ENCODE measurements around the gene CES5A. TPM values are rescaled to one million over a fixed set of nuclear protein-coding genes. Genes with fewer than 3 reads are reported as not detected.
"Not testable (repeated sequence)": the region's sequence is repeated elsewhere in the genome, so short reads cannot be mapped to it uniquely, and the experiment has no call there.

The CES5A gene
- total RNA-seq, 3 donors from 2014 or later (not counting 1 experiment from before 2014, with no cell fraction given) = not detected

- intact Hi-C loops (cut with micrococcal nuclease) = no loop called here
- H3K27me3 ChIP-seq (ENCODE audit: control insufficient read depth, insufficient read depth, low read length) = no peaks in the 10 kb centered on the region
- Mint-ChIP-seq H3K4me1 (no peaks in the 10 kb centered on the region), H3K27me3 (ENCODE audit: low read depth in 2 of 2) (peaks cover 22 to 46% of the 10 kb centered on the region in 2 donors), H3K9me3 (no peaks in the 10 kb centered on the region), H3K4me3 (no peak overlapping the region), H3K36me3 (no peaks in the 10 kb centered on the region), H3K27ac (no peak overlapping the region)
- H3K4me3 ChIP-seq (ENCODE audit: low read length) = no peak overlapping the region
- H3K4me1 ChIP-seq (ENCODE audit: control insufficient read depth, insufficient read depth, low read length) = no peaks in the 10 kb centered on the region
- WGBS (ENCODE audit: insufficient coverage) = 69% methylated on average over 3 of the region's 4 CpGs
- DNase-seq = no peak
- no peaks in the 10 kb centered on the region for H3K9me3 ChIP-seq (ENCODE audit: control insufficient read depth, insufficient read depth, low read length)
- no peak overlapping the region for H3K27ac ChIP-seq (ENCODE audit: low read length)
- TF ChIP-seq CTCF (IDR thresholded peaks at IDR 0.05) = no peak
- no peaks in the 10 kb centered on the region for H3K36me3 ChIP-seq (ENCODE audit: control insufficient read depth, insufficient read depth, low read length)
- ATAC-seq = no peak
Measured at GRCh38 chr16:55815320-55815719, 59.9 kb downstream of the CES5A start.

GRCh38 chr16:55814174-55814573 is 61.0 kb downstream of the CES5A start:
- ATAC-seq; H3K27ac Mint-ChIP-seq; H3K4me3 Mint-ChIP-seq; DNase-seq; H3K4me1 Mint-ChIP-seq; intact Hi-C loops (cut with micrococcal nuclease); H3K4me3 ChIP-seq (ENCODE audit: low read length); H3K36me3 ChIP-seq (ENCODE audit: control insufficient read depth, insufficient read depth, low read length); H3K9me3 Mint-ChIP-seq; H3K36me3 Mint-ChIP-seq; H3K27ac ChIP-seq (ENCODE audit: low read length); H3K27me3 ChIP-seq (ENCODE audit: control insufficient read depth, insufficient read depth, low read length); H3K9me3 ChIP-seq (ENCODE audit: control insufficient read depth, insufficient read depth, low read length); H3K4me1 ChIP-seq (ENCODE audit: control insufficient read depth, insufficient read depth, low read length): not testable (repeated sequence)
- WGBS (ENCODE audit: insufficient coverage) = 83% methylated on average over 1 of the region's 2 CpGs
- H3K27me3 Mint-ChIP-seq (ENCODE audit: low read depth in 2 of 2) = peaks cover 22 to 56% of the 10 kb centered on the region in 2 donors

GRCh38 chr16:55813730-55814129 is 61.4 kb downstream of the CES5A start:
- H3K4me1 Mint-ChIP-seq; H3K4me1 ChIP-seq (ENCODE audit: control insufficient read depth, insufficient read depth, low read length); H3K9me3 Mint-ChIP-seq; H3K4me3 Mint-ChIP-seq; H3K4me3 ChIP-seq (ENCODE audit: low read length); H3K27ac ChIP-seq (ENCODE audit: low read length); intact Hi-C loops (cut with micrococcal nuclease); H3K36me3 ChIP-seq (ENCODE audit: control insufficient read depth, insufficient read depth, low read length); H3K36me3 Mint-ChIP-seq; DNase-seq; H3K9me3 ChIP-seq (ENCODE audit: control insufficient read depth, insufficient read depth, low read length); ATAC-seq; H3K27me3 ChIP-seq (ENCODE audit: control insufficient read depth, insufficient read depth, low read length); H3K27ac Mint-ChIP-seq: not testable (repeated sequence)
- WGBS (ENCODE audit: insufficient coverage) = 80% methylated on average over 6 of the region's 9 CpGs
- peaks cover 21 to 56% of the 10 kb centered on the region in 2 donors for H3K27me3 Mint-ChIP-seq (ENCODE audit: low read depth in 2 of 2)

GRCh38 chr16:55812951-55813350 is 62.2 kb downstream of the CES5A start:
- TF ChIP-seq CTCF (IDR thresholded peaks at IDR 0.05) = no peak
- ATAC-seq (no peak), DNase-seq (no peak)
- H3K9me3 ChIP-seq (ENCODE audit: control insufficient read depth, insufficient read depth, low read length) = no peaks in the 10 kb centered on the region
- no peak overlapping the region for H3K27ac ChIP-seq (ENCODE audit: low read length)
- H3K27me3 ChIP-seq (ENCODE audit: control insufficient read depth, insufficient read depth, low read length) = no peaks in the 10 kb centered on the region
- Mint-ChIP-seq H3K27ac (no peak overlapping the region), H3K36me3 (no peaks in the 10 kb centered on the region), H3K4me1 (no peaks in the 10 kb centered on the region), H3K4me3 (no peak overlapping the region), H3K9me3 (no peaks in the 10 kb centered on the region), H3K27me3 (ENCODE audit: low read depth in 2 of 2) (peaks cover 20 to 56% of the 10 kb centered on the region in 2 donors)
- H3K36me3 ChIP-seq (ENCODE audit: control insufficient read depth, insufficient read depth, low read length) = no peaks in the 10 kb centered on the region
- no peaks in the 10 kb centered on the region for H3K4me1 ChIP-seq (ENCODE audit: control insufficient read depth, insufficient read depth, low read length)
- 50% methylated on average over 2 of the region's 2 CpGs for WGBS (ENCODE audit: insufficient coverage)
- intact Hi-C loops (cut with micrococcal nuclease) = no loop called here
- no peak overlapping the region for H3K4me3 ChIP-seq (ENCODE audit: low read length)

GRCh38 chr16:55811811-55812210 is 63.4 kb downstream of the CES5A start:
- no peaks in the 10 kb centered on the region for H3K4me1 ChIP-seq (ENCODE audit: control insufficient read depth, insufficient read depth, low read length)
- DNase-seq (no peak), ATAC-seq (no peak)
- TF ChIP-seq CTCF (IDR thresholded peaks at IDR 0.05) = no peak
- Mint-ChIP-seq H3K36me3 (no peaks in the 10 kb centered on the region), H3K9me3 (no peaks in the 10 kb centered on the region), H3K4me1 (no peaks in the 10 kb centered on the region), H3K27ac (no peak overlapping the region), H3K4me3 (no peak overlapping the region), H3K27me3 (ENCODE audit: low read depth in 2 of 2) (peaks cover 16 to 51% of the 10 kb centered on the region in 2 donors)
- intact Hi-C loops (cut with micrococcal nuclease) = no loop called here
- no peak overlapping the region for H3K27ac ChIP-seq (ENCODE audit: low read length)
- no peaks in the 10 kb centered on the region for H3K27me3 ChIP-seq (ENCODE audit: control insufficient read depth, insufficient read depth, low read length)
- H3K4me3 ChIP-seq (ENCODE audit: low read length) = no peak overlapping the region
- WGBS (ENCODE audit: insufficient coverage) = 68% methylated on average over 4 of the region's 4 CpGs
- no peaks in the 10 kb centered on the region for H3K9me3 ChIP-seq (ENCODE audit: control insufficient read depth, insufficient read depth, low read length)
- H3K36me3 ChIP-seq (ENCODE audit: control insufficient read depth, insufficient read depth, low read length) = no peaks in the 10 kb centered on the region

Measured in natural killer cell (primary cell).